Putamen (tissue), 1 donor: ENCODE results near the gene FURIN.
"Not testable (repeated sequence)": the region's sequence is repeated elsewhere in the genome, so short reads cannot be mapped to it uniquely, and the experiment has no call there.

Experiments used
- DNase-seq: peaks from one replicate; pipeline ENCODE4 v3.0.0-alpha.2; 2016; ENCODE audit warnings: low spot score

The FURIN gene

DNA sequence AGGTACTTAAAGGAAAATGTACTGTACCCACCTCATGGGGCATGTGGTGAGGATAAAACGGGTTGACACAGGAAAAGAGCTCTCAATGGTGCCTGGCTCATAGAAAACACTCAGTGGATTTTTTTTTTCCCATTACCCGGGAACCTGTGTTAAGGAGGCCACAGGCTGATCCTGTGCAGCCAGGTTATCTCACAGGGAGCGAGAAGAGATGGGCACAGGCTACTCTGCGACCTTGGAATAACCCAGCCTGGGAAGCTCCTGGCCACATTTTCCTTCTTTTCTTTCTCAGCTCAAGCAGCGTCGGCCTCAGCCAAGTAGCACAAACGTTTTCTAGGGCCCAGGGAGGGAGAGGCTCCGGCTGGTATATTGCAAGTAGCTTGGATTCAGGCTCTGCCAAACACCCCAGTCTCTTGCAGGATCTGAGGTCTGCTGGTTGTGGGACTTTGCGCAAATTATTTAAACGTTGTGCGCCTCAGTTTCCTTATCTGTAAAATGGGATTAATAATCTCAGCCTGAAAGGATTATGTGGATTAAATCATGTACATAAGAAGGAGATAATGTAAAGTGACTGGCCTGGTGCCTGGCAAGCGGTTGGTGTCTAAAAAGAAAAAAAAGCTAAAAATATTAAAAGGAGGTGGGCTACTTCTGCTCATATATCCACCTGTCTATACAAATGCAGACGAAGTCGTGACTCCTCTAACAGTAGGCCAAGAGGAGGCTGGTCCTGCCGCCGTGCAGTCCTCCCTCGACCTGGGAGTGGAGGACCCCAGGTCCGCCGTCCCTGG is 2.2 kb downstream of the FURIN start:
- DNase-seq: no peak

DNA sequence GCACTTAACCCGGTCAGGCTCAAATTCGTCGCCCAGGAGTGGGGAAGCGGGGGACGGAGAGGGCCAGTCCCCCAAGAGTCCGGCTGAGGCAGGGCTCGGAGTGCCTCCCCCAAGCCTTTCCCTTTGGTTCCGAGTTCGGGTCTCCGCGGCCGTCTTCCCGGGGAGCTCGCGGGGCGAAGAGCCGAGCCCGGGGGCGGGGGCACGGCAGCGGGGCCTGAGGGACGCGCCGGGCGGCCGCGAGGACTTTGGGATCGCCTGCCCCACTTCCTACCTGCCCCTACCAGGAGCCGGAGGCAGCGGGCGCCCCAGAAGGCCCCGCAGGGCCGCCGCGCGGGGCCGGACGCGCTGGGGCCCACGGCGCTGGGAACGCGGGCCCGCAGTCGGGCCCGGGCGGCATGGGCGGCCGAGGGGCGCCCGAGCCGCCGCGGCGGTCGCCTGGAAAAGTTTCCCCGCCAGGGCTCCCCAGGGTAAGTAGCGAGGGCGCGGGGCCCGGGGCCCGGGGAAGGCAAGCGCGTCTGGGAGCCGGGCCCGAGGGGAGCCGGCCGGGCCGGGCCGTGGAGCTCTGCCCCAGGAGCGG is 2.8 kb downstream of the FURIN start:
- DNase-seq: no peak

DNA sequence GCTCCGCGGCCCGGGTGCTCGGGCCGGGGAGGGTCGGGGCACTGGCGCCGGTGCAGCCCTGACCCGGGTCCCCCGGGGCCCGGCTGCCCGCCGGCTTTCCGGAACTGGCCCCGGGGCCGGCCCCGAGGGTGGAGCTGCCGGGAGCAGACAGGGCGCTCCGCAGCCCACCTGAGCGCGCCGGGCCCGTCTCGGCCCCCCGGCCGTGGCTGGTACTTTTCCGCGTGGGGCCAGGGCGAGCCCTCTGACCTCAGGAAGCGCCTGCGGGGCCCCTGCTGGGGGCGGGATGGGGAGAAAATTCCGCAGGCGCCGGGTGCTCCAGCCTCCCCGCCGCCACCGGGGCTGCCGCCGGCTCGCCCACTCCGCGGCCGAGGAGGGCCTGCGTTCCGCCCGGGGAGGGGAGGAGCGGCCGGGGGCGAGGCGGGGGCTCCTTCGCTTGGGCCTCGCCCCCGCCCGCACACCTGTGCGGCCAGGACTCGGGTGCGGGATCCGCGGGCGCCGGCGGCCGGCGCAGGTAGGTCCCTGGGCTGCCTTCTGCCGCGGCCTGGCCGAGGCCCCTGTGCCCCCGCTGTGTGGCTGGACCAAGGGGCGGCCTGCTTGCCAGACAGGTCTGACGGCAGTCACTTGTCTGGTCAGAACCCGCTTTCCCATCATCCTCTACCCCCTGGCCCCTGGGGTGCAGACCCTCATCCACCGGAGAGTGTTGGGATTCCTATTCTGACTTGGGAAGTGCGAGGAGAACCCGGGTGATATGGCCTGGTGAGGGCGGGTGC is 3.5 kb downstream of the FURIN start:
- DNase-seq: no peak

DNA sequence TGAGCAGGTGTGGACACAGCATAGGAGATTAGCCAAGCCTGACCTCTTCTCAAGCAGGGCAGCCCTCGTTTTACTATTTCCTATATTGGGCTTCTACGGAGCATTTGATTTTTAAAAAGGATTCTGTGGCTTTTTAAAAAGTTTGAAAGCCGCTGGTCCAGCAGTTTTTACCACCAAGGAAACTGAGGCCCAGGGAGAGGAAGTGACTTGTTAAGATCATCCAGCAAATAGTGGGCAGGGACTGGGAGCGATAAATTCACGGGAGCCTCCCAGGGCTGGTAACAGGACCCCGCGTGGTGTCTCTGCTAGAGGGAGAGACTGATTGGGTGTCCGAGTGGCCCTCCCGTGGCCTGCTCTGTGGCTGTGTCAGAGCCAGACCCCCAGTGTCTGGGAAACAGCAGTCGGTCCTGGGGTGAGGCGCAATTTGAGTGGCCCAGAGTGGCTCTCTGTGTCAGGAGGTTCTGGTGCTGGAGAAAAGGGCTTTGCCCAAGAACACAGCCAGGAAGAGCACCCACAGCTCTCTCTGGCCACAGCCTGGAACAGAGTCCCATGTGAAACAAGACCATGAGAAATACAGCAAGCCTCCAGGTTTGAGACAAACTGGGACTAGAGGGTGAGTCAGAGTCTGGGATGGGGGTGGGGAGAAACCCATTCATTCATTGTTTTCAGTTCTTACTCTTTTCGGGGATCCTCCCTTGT is 4.2 kb downstream of the FURIN start:
- no peak for DNase-seq

DNA sequence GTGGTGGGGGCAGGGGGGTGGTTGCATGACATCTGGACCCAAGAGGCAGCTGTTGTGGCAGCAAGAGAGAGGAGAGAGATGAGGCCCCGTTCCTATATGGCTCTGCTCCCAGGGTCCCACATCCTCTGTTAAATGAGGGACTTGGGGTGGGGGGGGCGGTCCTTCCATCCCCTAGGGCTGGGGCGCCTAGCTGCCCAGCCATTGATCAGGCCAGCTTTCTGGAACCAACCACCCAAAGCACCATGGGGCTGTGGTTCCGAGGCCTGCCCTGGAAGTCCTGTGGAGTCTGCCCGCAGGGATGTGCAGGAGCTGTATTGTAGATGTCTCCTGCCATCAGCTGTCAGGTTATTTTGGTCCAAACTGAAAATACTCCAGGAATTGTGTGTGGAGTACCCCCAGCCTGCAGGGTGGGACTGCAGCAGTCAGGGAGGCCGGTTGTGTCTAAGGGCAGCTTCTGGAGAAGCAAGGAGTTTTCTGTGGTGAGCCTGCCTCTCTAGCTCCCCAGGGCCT is 5.2 kb downstream of the FURIN start:
- no peak for DNase-seq

DNA sequence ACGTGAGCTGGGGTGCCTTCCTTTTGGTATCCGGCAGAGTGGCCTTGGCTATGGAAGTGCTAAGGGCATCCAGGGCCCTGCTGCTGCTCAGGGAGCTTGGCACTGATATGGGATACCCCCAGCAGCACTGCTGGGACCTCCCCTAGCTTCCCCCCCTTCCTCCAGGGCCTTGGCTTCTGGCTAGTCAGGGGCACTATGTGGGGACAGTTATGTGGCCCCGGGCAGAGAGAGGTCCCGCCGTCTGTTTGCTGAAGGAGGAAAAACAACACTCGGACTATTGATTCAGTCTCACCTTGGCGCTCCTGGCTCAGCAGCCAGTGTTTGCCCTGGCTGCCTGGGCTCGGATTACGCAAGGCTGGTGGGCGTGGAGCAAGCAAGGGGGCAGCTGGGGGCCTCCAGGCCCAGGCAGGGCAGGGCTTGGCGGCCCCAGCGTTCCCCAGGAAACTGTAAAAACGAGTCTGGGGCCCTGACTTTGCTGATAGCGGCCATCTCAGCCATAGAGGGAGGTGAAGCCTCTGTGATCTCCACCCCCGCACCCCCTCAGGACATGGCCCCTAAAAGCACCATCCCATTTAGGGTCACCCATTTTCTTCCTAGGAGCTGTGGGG is 5.7 kb downstream of the FURIN start:
- DNase-seq: no peak

DNA sequence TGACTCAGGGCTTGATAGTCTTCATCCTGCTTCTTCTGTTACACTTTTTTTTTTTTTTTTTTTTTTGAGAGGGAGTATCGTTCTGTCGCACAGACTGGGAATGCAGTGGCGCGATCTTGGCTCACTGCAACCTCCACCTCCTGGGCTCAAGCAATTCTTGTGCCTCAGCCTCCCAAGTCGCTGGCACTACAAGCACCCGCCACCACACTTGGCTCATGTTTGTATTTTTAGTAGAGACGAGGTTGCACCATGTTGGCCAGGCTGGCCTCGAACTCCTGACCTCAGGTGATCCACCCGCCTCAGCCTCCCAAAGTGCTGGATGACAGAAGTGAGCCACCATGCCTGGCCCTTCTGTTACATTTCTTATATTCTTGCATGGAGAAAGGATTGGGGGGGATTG is 6.6 kb downstream of the FURIN start:
- not testable (repeated sequence) for DNase-seq

DNA sequence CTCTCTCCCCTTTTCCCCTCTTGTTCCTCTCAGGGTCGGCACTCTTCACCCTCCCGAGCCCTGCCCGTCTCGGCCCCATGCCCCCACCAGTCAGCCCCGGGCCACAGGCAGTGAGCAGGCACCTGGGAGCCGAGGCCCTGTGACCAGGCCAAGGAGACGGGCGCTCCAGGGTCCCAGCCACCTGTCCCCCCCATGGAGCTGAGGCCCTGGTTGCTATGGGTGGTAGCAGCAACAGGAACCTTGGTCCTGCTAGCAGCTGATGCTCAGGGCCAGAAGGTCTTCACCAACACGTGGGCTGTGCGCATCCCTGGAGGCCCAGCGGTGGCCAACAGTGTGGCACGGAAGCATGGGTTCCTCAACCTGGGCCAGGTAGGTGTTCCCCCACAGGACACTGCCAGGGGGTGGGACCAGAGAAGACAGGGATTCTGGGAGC is 7.2 kb downstream of the FURIN start:
- DNase-seq: no peak

DNA sequence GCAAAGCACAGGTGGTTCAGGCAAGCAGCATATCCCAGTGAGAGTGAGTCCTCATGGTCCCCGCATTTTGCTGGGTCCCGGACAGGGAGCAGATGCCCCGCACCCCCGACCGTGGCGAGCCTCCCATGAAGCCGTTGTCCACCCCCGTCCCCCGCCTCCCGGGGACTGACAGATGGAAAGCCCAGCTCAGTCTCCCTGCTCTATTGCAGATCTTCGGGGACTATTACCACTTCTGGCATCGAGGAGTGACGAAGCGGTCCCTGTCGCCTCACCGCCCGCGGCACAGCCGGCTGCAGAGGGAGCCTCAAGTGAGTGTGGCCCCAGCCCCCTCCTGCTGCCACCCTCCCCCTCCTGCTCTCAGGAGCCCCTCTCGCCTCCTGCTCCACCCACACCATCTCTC is 7.7 kb downstream of the FURIN start:
- no peak for DNase-seq

DNA sequence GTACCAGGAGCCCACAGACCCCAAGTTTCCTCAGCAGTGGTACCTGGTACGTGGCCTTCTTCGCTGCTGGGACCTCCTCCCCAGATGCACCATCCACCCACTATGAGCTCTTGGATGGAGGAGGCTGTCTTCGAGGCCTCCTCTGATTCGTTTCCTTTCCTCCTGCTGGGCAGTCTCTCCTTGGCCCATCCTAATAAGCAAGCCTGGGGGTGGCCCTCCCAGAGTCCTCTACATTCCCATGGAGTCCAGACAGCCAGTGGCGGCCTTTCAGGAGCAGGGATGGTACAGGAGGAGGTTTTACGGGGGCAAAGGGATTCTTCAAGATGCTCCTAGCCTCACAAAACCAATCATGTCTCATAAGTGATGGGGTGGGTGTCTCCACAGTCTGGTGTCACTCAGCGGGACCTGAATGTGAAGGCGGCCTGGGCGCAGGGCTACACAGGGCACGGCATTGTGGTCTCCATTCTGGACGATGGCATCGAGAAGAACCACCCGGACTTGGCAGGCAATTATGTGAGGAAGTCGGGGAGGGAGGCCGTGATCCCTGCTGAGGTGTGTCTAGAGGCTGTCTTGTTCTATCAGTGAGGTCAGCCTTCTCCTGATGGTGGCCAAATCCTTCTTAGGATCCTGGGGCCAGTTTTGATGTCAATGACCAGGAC is 8.3 kb downstream of the FURIN start:
- DNase-seq: no peak

DNA sequence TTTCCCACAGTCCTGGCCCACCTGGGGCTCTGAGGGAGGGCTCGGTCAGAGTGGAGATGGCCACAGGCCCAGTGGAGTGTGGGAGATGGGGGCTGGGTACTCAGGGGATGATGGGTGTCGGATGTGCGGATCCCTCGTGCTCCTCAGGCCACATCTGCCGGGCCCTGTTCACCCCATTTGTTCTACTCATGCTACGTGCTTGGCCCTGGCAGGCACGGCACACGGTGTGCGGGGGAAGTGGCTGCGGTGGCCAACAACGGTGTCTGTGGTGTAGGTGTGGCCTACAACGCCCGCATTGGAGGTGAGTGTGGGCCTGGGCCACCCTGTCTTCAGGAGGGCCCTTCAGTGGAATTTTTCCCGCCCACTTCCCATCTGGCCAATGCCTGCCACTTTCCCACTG is 8.9 kb downstream of the FURIN start:
- no peak for DNase-seq

DNA sequence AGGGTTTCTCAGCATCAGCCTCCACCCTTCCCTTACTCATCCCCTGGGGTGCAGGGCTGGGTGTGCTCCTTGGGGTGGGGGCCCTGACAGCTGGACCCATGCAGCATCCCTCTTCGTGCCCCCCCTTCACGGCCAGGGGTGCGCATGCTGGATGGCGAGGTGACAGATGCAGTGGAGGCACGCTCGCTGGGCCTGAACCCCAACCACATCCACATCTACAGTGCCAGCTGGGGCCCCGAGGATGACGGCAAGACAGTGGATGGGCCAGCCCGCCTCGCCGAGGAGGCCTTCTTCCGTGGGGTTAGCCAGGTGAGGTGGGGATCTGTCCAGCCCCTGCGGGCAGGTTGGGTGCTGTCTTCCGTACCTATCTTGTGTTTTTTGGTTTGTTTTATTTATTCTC is 9.6 kb downstream of the FURIN start:
- no peak for DNase-seq

DNA sequence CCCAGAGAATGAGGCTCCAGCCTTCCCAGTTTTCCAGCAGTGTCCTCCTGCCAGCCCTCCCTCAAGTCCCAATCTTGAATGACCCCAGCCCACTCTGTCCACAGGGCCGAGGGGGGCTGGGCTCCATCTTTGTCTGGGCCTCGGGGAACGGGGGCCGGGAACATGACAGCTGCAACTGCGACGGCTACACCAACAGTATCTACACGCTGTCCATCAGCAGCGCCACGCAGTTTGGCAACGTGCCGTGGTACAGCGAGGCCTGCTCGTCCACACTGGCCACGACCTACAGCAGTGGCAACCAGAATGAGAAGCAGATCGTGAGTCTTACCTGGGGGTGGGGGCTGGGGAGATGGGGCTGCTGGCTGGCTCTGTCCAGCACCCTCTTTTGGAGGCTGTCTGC is 10.3 kb downstream of the FURIN start:
- no peak for DNase-seq

DNA sequence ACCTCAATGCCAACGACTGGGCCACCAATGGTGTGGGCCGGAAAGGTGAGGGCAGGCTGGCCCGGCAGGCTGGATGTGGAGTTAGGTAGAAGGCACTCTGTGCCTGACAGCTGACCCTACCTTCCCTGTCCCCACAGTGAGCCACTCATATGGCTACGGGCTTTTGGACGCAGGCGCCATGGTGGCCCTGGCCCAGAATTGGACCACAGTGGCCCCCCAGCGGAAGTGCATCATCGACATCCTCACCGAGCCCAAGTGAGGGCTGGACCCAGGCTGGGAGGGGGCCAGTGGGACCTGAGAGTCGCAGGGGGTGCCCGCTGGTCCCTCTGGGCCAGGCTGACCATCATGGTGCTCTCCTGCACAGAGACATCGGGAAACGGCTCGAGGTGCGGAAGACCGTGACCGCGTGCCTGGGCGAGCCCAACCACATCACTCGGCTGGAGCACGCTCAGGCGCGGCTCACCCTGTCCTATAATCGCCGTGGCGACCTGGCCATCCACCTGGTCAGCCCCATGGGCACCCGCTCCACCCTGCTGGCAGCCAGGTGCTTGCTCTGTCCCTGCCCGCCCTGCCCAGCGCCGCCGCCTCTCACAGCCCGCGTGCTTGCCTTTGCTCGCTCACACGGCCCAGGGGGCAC is 11.5 kb downstream of the FURIN start:
- no peak for DNase-seq

DNA sequence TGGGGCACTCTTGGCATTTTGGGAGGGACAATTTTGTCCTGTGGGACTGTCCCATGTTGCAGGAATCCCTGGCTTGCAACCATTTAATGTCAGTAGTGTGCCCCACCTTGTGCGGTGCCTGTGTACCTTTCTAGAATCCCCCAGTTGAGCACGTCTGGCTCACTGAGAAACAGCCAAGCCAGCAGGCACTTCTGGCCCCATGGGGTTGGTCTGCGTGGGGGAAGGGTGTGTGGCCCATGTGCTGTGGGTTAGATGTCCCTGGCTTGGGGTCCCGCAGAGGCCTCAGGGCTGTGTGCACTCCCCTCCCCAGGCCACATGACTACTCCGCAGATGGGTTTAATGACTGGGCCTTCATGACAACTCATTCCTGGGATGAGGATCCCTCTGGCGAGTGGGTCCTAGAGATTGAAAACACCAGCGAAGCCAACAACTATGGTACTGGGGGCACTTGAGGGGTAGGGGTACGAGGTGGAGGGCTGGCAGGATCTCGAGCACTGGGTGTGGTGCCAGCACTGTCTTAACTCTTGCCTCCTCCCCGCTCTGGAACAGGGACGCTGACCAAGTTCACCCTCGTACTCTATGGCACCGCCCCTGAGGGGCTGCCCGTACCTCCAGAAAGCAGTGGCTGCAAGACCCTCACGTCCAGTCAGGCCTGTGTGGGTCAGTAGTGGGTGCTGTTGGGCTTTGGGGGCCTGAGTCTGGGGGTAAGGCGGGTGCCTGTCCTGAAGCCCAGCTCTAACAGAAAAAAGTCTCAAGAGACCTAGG is 12.2 kb downstream of the FURIN start:
- DNase-seq: no peak

DNA sequence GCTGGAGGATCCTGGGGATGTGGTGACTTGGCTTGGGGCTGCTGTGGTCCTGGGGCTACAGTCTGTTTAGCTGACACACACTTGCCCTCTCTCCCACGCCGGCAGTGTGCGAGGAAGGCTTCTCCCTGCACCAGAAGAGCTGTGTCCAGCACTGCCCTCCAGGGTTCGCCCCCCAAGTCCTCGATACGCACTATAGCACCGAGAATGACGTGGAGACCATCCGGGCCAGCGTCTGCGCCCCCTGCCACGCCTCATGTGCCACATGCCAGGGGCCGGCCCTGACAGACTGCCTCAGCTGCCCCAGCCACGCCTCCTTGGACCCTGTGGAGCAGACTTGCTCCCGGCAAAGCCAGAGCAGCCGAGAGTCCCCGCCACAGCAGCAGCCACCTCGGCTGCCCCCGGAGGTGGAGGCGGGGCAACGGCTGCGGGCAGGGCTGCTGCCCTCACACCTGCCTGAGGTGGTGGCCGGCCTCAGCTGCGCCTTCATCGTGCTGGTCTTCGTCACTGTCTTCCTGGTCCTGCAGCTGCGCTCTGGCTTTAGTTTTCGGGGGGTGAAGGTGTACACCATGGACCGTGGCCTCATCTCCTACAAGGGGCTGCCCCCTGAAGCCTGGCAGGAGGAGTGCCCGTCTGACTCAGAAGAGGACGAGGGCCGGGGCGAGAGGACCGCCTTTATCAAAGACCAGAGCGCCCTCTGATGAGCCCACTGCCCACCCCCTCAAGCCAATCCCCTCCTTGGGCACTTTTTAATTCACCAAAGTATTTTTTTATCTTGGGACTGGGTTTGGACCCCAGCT is 13.0 kb downstream of the FURIN start:
- no peak for DNase-seq

DNA sequence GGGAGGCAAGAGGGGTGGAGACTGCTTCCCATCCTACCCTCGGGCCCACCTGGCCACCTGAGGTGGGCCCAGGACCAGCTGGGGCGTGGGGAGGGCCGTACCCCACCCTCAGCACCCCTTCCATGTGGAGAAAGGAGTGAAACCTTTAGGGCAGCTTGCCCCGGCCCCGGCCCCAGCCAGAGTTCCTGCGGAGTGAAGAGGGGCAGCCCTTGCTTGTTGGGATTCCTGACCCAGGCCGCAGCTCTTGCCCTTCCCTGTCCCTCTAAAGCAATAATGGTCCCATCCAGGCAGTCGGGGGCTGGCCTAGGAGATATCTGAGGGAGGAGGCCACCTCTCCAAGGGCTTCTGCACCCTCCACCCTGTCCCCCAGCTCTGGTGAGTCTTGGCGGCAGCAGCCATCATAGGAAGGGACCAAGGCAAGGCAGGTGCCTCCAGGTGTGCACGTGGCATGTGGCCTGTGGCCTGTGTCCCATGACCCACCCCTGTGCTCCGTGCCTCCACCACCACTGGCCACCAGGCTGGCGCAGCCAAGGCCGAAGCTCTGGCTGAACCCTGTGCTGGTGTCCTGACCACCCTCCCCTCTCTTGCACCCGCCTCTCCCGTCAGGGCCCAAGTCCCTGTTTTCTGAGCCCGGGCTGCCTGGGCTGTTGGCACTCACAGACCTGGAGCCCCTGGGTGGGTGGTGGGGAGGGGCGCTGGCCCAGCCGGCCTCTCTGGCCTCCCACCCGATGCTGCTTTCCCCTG is 13.8 kb downstream of the FURIN start:
- DNase-seq: no peak

DNA sequence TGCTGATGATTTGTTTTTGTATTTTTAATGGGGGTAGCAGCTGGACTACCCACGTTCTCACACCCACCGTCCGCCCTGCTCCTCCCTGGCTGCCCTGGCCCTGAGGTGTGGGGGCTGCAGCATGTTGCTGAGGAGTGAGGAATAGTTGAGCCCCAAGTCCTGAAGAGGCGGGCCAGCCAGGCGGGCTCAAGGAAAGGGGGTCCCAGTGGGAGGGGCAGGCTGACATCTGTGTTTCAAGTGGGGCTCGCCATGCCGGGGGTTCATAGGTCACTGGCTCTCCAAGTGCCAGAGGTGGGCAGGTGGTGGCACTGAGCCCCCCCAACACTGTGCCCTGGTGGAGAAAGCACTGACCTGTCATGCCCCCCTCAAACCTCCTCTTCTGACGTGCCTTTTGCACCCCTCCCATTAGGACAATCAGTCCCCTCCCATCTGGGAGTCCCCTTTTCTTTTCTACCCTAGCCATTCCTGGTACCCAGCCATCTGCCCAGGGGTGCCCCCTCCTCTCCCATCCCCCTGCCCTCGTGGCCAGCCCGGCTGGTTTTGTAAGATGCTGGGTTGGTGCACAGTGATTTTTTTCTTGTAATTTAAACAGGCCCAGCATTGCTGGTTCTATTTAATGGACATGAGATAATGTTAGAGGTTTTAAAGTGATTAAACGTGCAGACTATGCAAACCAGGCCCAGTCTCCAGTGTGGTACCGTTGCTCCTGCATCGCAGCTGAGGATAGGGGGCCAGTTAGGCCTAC is 14.6 kb downstream of the FURIN start:
- no peak for DNase-seq
